WTC11 (cell line): ENCODE results near the gene NEK7. TPM values are rescaled to one million over a fixed set of nuclear protein-coding genes. Genes with fewer than 3 reads are reported as not detected.

Experiments
- ATAC-seq: fragments of 200-7000 bp; cut with Tn5 transposase; 2 replicates; pipeline ENCODE4 v1.10.0; 2021; ENCODE audit warnings: mild to moderate bottlenecking, moderate library complexity
- CTCF ChIA-PET: fragments of 300-600 bp; sonication (Branson Sonifier 250); formaldehyde crosslinking; loops from one replicate; lab custom pipeline; 2021; ENCODE audit warnings: antibody characterized with exemption; lab: Charles Lee
- POLR2A ChIA-PET: fragments of 350-600 bp; sonication (Branson Sonifier 250); formaldehyde crosslinking; loops from one replicate; lab custom pipeline; 2021; ENCODE audit warnings: antibody characterized with exemption; lab: Charles Lee
- DNase-seq: peaks from one replicate; pipeline ENCODE4 v3.0.0; 2021; ENCODE audit warnings: low spot score
- H3K27ac Mint-ChIP-seq: 2 replicates; pipeline ENCODE4 v1.8.0; 2021; ENCODE audit warnings: mixed read lengths
- H3K27me3 Mint-ChIP-seq: 2 replicates; pipeline ENCODE4 v1.8.0; 2021; ENCODE audit warnings: low read depth, mild to moderate bottlenecking, moderate library complexity, mixed read lengths
- H3K36me3 Mint-ChIP-seq: 2 replicates; pipeline ENCODE4 v1.8.0; 2021; ENCODE audit warnings: mixed read lengths
- H3K4me1 Mint-ChIP-seq: 2 replicates; pipeline ENCODE4 v1.8.0; 2022; ENCODE audit warnings: mixed read lengths
- H3K4me3 Mint-ChIP-seq: 2 replicates; pipeline ENCODE4 v1.8.0; 2021; ENCODE audit warnings: mild to moderate bottlenecking, moderate library complexity, mixed read lengths
- H3K9me3 Mint-ChIP-seq: 2 replicates; pipeline ENCODE4 v1.8.0; 2021; ENCODE audit warnings: mixed read lengths
- AR ChIP-seq: fragments of 250-450 bp; sonication (Bioruptor Pico); IDR thresholded peaks from 2 replicates; pipeline ENCODE4 v1.9.0; 2021; ENCODE audit warnings: mild to moderate bottlenecking
- CREM ChIP-seq: sonication (generic); formaldehyde crosslinking; IDR thresholded peaks from 2 replicates; pipeline ENCODE4 v1.8.1; 2022; ENCODE audit warnings: mild to moderate bottlenecking, missing genetic modification reagents, moderate library complexity
- E2F1 ChIP-seq: sonication (generic); formaldehyde crosslinking; IDR thresholded peaks from 2 replicates; pipeline ENCODE4 v1.8.0; 2022; ENCODE audit warnings: mild to moderate bottlenecking, missing genetic modification reagents
- E2F4 ChIP-seq: sonication (generic); formaldehyde crosslinking; IDR thresholded peaks from 2 replicates; pipeline ENCODE4 v1.8.1; 2022; ENCODE audit warnings: low read depth, mild to moderate bottlenecking, moderate library complexity, missing genetic modification reagents, borderline replicate concordance
- EMX1 ChIP-seq: fragments of 250-450 bp; sonication (Bioruptor Pico); IDR thresholded peaks from 2 replicates; pipeline ENCODE4 v1.8.0; 2021; ENCODE audit warnings: mild to moderate bottlenecking
- JUN ChIP-seq: sonication (generic); formaldehyde crosslinking; IDR thresholded peaks from 2 replicates; pipeline ENCODE4 v1.8.0; 2023; ENCODE audit warnings: mild to moderate bottlenecking, missing genetic modification reagents
- KAT7 ChIP-seq: sonication (generic); formaldehyde crosslinking; IDR thresholded peaks from 2 replicates; pipeline ENCODE4 v1.8.1; 2023; ENCODE audit warnings: missing genetic modification reagents, mild to moderate bottlenecking, borderline replicate concordance
- NFYB ChIP-seq: sonication (generic); formaldehyde crosslinking; conservative IDR thresholded peaks from 2 replicates; pipeline ENCODE4 v1.8.0; 2022; ENCODE audit warnings: low read depth, missing genetic modification reagents
- NR1H2 ChIP-seq: sonication (generic); formaldehyde crosslinking; IDR thresholded peaks from 2 replicates; pipeline ENCODE4 v1.9.0; 2021; ENCODE audit warnings: mild to moderate bottlenecking, moderate library complexity, missing genetic modification reagents
- OVOL2 ChIP-seq: fragments of 250-450 bp; sonication (Bioruptor Pico); IDR thresholded peaks from 2 replicates; pipeline ENCODE4 v1.9.0; 2021; ENCODE audit warnings: mild to moderate bottlenecking, borderline replicate concordance
- SP1 ChIP-seq: sonication (generic); formaldehyde crosslinking; conservative IDR thresholded peaks from 2 replicates; pipeline ENCODE4 v1.8.1; 2022; ENCODE audit warnings: missing genetic modification reagents
- TEAD4 ChIP-seq: sonication (generic); formaldehyde crosslinking; IDR thresholded peaks from 2 replicates; pipeline ENCODE4 v1.8.0; 2022; ENCODE audit warnings: mild to moderate bottlenecking, missing genetic modification reagents
- TP53 ChIP-seq: sonication (generic); formaldehyde crosslinking; IDR thresholded peaks from 2 replicates; pipeline ENCODE4 v1.8.1; 2023; ENCODE audit warnings: mild to moderate bottlenecking, missing genetic modification reagents
- ZMAT4 ChIP-seq: fragments of 250-450 bp; sonication (Bioruptor Pico); IDR thresholded peaks from 2 replicates; pipeline ENCODE4 v1.9.0; 2021; ENCODE audit warnings: mild to moderate bottlenecking
- ZNF121 ChIP-seq: sonication (generic); formaldehyde crosslinking; IDR thresholded peaks from 2 replicates; pipeline ENCODE4 v1.8.0; 2023; ENCODE audit warnings: missing genetic modification reagents
- ZNF138 ChIP-seq: sonication (generic); formaldehyde crosslinking; conservative IDR thresholded peaks from 2 replicates; pipeline ENCODE4 v1.8.1; 2022; ENCODE audit warnings: mild to moderate bottlenecking, moderate library complexity, missing genetic modification reagents
- ZNF219 ChIP-seq: sonication (generic); formaldehyde crosslinking; IDR thresholded peaks from 2 replicates; pipeline ENCODE4 v1.8.0; 2023; ENCODE audit warnings: missing genetic modification reagents, mild to moderate bottlenecking, borderline replicate concordance
- ZNF671 ChIP-seq: fragments of 250-450 bp; sonication (Bioruptor Pico); IDR thresholded peaks from 2 replicates; pipeline ENCODE4 v1.8.0; 2021; ENCODE audit warnings: mild to moderate bottlenecking
- total RNA-seq: library from RNA; stranded (reverse); gene quantifications from 3 replicates; pipeline ENCODE4 v1.2.3, GENCODE V29; 2021
- TF ChIP-seq, protein P1 (sequence below): sonication (generic); formaldehyde crosslinking; IDR thresholded peaks from 2 replicates; pipeline ENCODE4 v1.8.0; 2022; ENCODE audit warnings: mild to moderate bottlenecking, missing genetic modification reagents
- TF ChIP-seq, protein P2 (sequence below): sonication (generic); formaldehyde crosslinking; IDR thresholded peaks from 2 replicates; pipeline ENCODE4 v1.8.1; 2023; ENCODE audit warnings: mild to moderate bottlenecking, missing genetic modification reagents
- TF ChIP-seq, protein P3 (sequence below): sonication (generic); formaldehyde crosslinking; IDR thresholded peaks from 2 replicates; pipeline ENCODE4 v1.8.1; 2023; ENCODE audit warnings: mild to moderate bottlenecking, missing genetic modification reagents

The NEK7 gene
- total RNA-seq, 1 experiment from 2014 or later = 10.3 TPM

DNA sequence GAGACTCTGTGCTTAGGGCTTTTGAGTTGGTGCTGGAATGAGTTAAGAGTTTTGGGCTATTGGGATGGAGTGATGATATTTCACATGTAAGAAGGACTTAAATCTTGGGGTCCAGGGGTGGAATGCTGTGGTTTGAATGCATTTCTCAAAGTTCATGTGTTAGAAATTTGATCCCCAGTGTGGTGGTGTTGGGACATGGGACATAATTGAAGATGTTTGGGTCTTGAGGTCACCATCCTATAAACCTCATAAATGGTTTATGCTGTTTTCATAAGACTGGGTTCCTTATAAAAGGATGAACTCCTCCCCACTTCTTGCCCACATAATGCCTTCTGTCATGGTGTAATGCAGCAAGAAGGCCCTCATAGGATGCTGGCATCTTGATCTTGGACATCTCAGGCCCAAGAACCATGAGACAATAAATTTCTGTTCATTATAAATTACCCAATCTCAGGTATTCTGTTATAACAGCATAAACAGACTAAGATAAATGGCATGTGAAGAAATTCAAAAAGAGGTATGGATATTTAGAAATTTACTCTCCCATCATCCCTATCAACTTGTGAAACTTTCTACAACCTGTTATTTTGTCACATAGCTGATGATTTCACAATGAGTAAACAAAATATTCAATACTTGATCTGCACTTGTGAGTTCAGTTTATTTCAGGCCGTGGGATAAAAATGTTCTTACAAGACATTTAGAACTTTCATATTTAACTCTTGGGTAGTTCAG, 48.0 kb upstream of the NEK7 start:
- Mint-ChIP-seq H3K9me3 (peaks cover 12% of the 10 kb centered on the region), H3K4me3 (no peak overlapping the region), H3K4me1 (peaks cover 5% of the 10 kb centered on the region; the same call in 1 of the 2 replicates), H3K36me3 (no peaks in the 10 kb centered on the region), H3K27me3 (no peaks in the 10 kb centered on the region)
- ChIA-PET POLR2A (no interaction called here), CTCF (no interaction called here)
- TF ChIP-seq, protein P1, sequence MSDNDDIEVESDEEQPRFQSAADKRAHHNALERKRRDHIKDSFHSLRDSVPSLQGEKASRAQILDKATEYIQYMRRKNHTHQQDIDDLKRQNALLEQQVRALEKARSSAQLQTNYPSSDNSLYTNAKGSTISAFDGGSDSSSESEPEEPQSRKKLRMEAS (CRISPR knock-in tag) = no peak
- no peak for TF ChIP-seq CREM (CRISPR knock-in tag)
- TF ChIP-seq E2F1 (CRISPR knock-in tag) = no peak
- no peak for TF ChIP-seq AR (CRISPR knock-in tag)
- no peak for TF ChIP-seq ZMAT4 (CRISPR knock-in tag)
- TF ChIP-seq ZNF219 (CRISPR knock-in tag) = no peak
- no peak for TF ChIP-seq EMX1 (CRISPR knock-in tag)
- TF ChIP-seq, all 79 proteins: peak for 0
- no peak for ATAC-seq
- DNase-seq = no peak
- no peak overlapping the region for H3K27ac Mint-ChIP-seq

- ATAC-seq = no peak
- H3K36me3 Mint-ChIP-seq = no peaks in the 10 kb centered on the region
- H3K27me3 Mint-ChIP-seq = no peaks in the 10 kb centered on the region
- no peak for DNase-seq
- TF ChIP-seq TP53 (CRISPR knock-in tag) (no peak), E2F4 (CRISPR knock-in tag) (no peak), ZNF219 (CRISPR knock-in tag) (no peak), OVOL2 (CRISPR knock-in tag) (no peak)
- CTCF ChIA-PET = no interaction called here
- no peak overlapping the region for H3K27ac Mint-ChIP-seq
- peaks cover 5% of the 10 kb centered on the region; the same call in 1 of the 2 replicates for H3K4me1 Mint-ChIP-seq
- H3K9me3 Mint-ChIP-seq = peaks cover 12% of the 10 kb centered on the region
- no peak overlapping the region for H3K4me3 Mint-ChIP-seq
- POLR2A ChIA-PET = no interaction called here
These were observed 47.5 kb upstream of the NEK7 start for GRCh38 chr1:198109371-198109715.

GRCh38 chr1:198113342-198113750, 43.5 kb upstream of the NEK7 start:
- ATAC-seq (no peak), DNase-seq (no peak)
- Mint-ChIP-seq H3K9me3 (peaks cover 11% of the 10 kb centered on the region), H3K4me1 (0 out of 2 replicates have a peak, but pooled peaks cover 3% of the 10 kb centered on the region), H3K4me3 (no peak overlapping the region), H3K36me3 (no peaks in the 10 kb centered on the region), H3K27me3 (no peaks in the 10 kb centered on the region), H3K27ac (no peak overlapping the region)
- no peak for TF ChIP-seq ZNF138 (CRISPR knock-in tag)
- TF ChIP-seq, protein P2, sequence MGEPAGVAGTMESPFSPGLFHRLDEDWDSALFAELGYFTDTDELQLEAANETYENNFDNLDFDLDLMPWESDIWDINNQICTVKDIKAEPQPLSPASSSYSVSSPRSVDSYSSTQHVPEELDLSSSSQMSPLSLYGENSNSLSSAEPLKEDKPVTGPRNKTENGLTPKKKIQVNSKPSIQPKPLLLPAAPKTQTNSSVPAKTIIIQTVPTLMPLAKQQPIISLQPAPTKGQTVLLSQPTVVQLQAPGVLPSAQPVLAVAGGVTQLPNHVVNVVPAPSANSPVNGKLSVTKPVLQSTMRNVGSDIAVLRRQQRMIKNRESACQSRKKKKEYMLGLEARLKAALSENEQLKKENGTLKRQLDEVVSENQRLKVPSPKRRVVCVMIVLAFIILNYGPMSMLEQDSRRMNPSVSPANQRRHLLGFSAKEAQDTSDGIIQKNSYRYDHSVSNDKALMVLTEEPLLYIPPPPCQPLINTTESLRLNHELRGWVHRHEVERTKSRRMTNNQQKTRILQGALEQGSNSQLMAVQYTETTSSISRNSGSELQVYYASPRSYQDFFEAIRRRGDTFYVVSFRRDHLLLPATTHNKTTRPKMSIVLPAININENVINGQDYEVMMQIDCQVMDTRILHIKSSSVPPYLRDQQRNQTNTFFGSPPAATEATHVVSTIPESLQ (CRISPR knock-in tag) = no peak
- no peak for TF ChIP-seq TEAD4 (CRISPR knock-in tag)
- TF ChIP-seq KAT7 (CRISPR knock-in tag) = no peak
- TF ChIP-seq NR1H2 (CRISPR knock-in tag) = no peak
- TF ChIP-seq, protein P3, sequence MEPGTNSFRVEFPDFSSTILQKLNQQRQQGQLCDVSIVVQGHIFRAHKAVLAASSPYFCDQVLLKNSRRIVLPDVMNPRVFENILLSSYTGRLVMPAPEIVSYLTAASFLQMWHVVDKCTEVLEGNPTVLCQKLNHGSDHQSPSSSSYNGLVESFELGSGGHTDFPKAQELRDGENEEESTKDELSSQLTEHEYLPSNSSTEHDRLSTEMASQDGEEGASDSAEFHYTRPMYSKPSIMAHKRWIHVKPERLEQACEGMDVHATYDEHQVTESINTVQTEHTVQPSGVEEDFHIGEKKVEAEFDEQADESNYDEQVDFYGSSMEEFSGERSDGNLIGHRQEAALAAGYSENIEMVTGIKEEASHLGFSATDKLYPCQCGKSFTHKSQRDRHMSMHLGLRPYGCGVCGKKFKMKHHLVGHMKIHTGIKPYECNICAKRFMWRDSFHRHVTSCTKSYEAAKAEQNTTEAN (CRISPR knock-in tag) = no peak
- no peak for TF ChIP-seq SP1 (CRISPR knock-in tag)
- no peak for TF ChIP-seq ZNF671
- TF ChIP-seq ZNF121 (CRISPR knock-in tag) = no peak
- TF ChIP-seq NFYB = no peak
- TF ChIP-seq JUN (CRISPR knock-in tag) = no peak
- no peak for TF ChIP-seq ZMAT4 (CRISPR knock-in tag)
- POLR2A ChIA-PET = no interaction called here
- CTCF ChIA-PET = no interaction called here
